CD4-positive, alpha-beta T cell treated with Interferon alpha-2 for 1 hour (primary cell): ENCODE data around the gene ACAP2.

Experiments
- DNase-seq, 2 donors: peaks; one replicate each; pipeline ENCODE4 v3.0.0-alpha.2; 2020 to 2022

Gene ACAP2

DNA sequence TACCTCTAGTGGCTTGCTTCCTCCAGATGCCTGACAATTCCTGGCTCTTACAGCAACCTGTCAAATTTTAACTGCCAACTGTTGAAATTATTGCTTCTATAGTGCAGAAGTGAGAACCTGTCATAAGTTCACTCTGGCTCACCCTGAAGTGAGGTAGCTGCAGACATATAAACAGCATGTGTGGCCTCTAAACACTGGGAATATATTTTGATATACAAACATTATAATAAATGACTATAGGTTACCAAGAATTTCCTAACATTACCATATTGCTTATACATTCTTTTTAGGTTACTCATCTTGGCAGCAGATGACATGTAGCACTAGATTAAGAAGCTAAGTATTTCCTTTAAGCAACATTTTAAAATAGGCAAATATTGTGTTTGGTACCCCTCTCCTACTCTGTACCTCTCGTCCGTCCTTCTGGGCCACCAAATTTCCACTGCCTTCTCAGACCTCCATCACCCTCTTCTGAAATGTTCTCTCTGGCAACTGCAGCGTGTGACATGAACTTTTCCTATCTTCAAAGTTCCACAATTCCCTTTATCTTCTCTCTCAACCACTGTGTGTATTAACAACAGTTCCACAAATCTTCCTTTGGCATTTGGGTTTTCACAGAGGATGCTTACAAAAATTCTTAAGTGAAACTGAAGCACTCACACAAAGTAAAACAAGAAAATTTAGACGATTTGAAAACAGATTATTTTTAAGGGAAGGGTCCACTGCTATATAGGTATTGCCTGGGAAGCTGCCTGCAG is 156.5 kb downstream of the ACAP2 start:
- DNase-seq = no peak

- DNase-seq = no peak
Observed at GRCh38 chr3:195285372-195285771, 157.4 kb downstream of the ACAP2 start.

DNA sequence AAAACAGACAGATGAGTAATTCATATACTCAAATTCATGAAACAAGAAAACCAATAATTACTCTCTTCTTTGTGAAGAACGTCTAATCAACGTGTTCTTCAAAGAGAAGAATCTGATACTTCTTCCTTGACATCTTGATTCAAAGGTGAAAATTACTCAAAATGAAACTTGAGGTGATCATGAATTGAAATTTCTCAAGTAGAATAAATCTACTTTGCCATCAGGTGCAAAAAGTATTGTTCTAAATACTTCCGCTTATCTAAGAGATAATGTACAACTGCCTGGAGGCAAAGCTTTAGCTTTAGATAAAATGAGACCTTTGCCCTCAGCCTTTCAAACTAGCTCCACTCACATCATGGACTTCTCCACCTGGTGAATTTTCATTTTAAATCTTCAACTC is 158.0 kb downstream of the ACAP2 start:
- DNase-seq = no peak

GRCh38 chr3:195282961-195283360 is 159.9 kb downstream of the ACAP2 start:
- DNase-seq = no peak

- no peak for DNase-seq
Observed at GRCh38 chr3:195274259-195274966, 168.4 kb downstream of the ACAP2 start.

DNA sequence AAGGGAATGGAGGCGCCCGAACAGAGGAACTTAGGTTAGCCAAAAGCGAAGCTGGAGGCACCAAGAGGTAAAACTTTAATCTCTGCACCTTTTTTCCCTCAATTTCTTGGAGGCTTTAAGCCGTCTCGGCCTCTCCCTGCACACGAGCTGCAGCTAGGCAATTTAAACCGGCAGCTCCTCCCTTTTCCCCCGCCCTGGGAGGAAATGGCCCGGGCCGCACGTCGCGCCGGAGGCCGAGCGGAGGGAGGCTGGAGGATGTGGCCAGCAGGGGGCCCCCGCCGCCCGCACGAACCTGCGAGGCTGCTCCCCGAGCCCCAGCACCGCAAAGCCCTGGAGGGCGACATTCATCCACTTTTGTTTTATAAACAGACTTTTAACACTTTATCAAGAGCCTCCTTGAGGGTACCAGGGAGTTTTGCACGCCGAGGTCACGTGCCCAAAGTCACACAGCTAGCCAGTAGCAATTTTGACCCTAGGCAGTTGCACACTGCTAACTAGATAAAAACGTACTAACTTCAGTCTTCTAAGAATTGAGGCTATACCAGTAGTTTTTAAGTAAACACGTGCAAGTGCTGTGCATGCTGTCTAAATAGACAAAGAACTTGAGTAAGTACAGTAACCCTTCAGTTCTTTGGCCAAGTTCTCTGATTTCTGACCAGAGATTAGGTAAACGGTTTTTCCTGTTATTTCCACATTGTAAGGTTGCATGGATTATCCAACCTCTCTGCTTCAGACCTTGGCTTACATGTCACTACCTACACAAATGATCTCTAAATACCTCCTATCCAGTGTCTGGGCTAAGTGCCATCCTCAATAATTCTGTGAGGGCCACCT is 171.2 kb downstream of the ACAP2 start:
- peak; percentile 84 to 90 for DNase-seq

GRCh38 chr3:195270817-195271409 is 171.9 kb downstream of the ACAP2 start, which contains the start of gene XXYLT1:
TSS of gene XXYLT1 (minus strand) at chr3:195271159. CDS start at chr3:195271058, 101 bp downstream.
- peak; percentile 85 to 92 for DNase-seq

GRCh38 chr3:195270079-195270816 is 172.6 kb downstream of the ACAP2 start:
- DNase-seq = peak in 1 of 2 donors; percentile 32

GRCh38 chr3:195269375-195270078 is 173.3 kb downstream of the ACAP2 start:
- no peak for DNase-seq

DNA sequence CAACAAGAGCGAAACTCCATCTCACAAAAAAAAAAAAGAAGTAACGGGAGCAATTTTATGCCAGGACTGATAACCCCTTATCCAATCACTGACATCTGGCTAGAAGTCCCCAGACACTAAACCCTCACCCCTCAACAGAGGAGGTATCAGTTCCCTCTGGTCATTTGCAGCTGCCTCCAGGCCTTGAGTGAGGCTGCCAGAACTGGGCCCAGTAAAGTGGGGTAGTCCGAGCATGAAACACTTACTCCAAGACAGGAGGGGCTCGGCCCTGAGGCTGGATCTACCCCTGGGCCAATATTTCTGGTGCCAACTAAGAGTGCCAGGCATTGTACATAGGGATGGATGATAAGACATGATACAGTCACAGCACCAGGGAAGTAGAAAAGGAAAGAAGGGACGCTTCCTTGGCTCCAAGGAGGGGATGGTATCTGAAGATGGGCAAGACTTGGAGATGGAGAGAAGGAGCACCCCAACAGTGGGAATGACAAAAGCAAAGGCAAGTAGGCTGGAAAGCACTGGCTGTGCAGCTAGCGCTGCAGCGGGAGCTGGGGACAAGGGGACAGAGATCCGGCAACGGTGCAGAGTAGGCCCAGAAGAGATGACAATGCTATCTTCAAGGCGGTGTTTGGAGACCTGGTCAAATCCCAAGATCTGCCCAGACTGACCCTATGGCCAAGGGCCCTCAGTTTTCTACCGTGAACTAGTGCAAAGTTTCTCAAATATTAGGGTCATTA is 174.1 kb downstream of the ACAP2 start:
- DNase-seq = no peak

DNA sequence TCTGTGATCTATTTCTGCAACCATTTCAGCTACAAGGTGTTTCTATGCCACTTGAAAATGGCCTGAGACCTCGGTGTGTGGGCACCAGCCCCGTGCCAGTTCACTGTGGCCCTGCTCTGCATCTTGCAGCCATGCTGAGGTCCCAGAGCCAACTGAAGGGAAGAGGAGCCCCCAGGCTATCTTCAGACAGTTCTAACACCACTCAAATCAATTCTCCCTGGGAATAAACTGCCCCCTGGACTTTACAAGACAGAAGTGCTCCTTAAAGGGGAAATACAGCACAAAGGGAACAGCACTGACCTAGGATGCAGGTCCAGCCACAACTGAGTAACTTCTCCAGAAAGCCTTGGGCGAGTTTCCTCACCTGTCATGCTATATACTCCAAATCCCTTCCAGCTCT is 175.7 kb downstream of the ACAP2 start:
- no peak for DNase-seq

- no peak for DNase-seq
Observed at GRCh38 chr3:195266428-195266827, 176.4 kb downstream of the ACAP2 start.

DNA sequence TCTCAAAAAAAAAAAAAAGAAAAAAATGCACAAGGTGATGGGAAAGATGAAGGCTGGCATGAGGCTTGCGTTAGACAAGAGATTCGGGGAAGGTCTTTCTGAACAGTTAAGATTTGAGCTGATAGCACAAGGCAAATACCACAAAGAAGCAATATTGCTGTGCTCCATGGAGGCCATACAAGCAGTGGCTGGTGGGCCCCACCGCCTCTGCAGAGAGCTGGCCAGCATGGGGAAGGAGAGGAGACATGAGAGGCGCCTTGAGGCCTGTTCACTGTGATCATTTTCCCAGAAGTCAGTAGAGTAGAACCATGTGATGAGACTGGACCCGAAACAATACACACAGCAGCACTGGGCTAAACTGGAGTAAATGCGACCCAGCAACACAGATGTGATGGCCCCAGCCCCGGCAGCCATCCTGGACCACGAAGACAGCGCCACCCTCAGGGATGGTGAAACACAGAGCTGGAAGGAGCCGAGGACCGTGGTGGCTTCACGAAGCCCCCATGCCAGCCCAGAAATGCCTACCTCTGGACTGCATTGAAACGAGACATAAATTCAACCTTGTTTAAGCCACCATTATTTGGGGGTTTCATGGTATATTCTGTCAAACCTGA is 177.3 kb downstream of the ACAP2 start:
- DNase-seq = no peak

- DNase-seq = no peak
Observed at GRCh38 chr3:195263925-195264600, 178.8 kb downstream of the ACAP2 start.

DNA sequence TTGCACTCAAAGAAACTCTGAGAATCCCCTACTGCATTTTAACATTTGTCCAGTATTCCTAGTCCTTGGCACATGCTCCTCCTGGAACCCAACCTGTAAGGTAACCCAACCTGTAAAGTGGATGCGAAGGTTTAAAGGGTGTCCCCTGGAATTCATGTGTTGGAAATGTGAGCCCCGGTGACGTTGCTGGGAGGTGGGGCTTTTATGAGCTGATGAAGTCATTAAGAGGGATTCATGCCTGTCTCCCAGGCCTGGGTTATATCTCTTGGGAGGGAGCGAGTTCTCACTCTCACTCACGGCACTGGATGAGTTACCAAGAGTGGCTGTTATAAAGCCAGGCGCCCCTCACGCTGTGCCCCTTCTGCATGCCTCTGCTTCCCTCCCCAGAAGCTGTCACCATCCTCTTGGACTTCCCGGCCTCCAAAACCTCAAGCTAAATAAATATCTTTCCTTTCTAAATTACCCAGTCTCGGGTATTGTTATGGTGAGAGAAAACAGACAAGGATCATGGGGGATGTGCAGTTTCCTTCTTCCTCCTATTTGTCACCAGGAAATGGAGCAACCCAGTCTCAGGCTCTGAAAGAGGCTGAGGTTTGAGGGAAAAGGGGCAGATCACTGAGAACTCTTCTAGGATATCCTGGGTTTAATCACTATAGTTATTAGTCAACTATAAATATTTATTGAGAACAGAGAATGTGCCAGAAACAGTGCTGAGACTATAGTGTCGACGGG is 179.5 kb downstream of the ACAP2 start:
- DNase-seq = no peak

DNA sequence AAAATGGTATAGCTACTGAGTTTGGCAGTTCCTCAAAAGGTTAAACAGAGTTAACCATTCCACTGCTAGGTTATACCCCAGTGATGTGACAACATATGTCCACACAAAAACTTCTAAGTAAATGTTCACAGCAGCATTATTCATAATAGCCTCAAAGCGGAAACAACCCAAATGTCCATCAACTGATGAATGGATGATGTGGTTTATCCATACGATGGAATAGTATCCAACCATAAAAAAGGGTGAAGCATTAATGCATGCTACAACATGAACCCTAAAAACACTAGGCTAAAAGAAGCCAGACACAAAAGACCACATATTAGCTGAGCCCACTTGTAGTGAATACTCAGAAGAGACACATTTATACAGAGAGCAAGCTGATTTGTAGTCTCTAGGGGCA is 180.9 kb downstream of the ACAP2 start:
- DNase-seq = no peak

DNA sequence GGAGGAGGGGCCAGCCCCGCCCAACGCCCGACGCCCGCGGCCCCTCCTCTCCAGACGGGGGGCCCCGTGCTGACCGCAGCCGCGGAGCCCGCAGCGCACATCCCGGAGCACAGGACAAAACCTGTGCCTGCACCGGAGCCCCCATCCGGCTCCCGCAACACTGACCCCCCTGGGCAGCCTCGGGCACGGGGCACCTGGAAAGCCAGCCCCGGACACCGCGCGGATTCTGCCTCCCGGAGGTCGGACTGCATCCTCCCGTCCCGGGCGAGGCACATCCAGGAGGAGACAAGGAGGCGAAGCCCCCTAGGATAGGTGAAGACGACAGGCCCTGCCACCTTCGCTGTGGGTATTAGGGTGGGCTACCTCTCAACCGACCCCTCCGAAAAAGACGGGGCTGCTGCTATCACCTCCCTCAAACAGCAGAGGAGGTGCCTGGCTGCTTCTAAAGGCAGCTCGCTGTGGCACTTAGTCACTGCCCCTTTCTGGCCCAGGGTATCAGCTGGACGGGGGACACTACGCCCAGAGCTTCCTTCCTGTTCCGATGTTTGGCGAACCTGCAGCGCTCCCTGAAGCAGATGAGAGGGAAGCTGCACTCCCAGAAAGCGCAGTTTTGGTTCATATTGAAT is 182.4 kb downstream of the ACAP2 start:
- DNase-seq = peak; percentile 36 to 45

DNA sequence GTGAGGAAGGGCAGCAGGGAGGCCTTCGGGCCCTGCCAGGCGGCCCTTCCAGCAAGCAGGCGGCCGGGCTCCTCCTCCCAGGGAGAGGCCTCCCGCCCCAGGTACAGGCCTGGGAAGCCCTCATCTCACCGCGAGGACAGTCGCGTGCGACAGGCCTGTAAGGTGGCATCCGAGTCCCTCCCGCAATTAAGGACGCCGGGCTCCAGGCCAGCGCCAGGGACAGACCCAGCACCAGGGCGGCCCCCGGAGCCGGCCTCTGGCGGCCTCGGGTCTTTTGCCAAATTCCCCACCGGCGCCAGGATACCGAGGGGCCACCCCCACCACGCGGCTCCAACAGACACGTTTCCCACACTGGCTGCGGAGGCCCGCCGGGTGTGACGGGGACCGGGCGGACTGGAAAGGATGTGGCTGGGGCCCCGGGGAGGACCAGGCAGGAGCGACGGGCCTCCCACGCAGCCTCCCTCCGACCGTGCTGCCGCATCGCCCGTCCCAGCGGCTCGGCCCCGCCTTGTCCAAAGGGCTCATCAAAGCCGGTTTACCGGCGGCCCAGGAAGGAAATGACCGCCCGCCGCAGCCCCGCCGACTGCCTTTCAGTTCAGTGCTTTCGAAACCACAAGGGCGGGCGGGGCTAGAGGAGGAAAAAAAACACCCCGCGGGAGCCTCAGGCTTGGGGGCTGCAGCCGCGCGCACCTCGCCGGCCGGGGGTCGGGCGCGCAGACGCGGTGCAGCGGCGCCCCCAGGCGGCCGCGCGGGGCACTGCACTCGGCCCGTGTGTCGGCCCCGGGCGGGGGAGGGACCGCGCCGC is 183.1 kb downstream of the ACAP2 start:
- DNase-seq = peak; percentile 90 to 94
